Mucosa of gallbladder (tissue), 1 donor: ENCODE results near the gene ARSG. TPM values are rescaled to one million over a fixed set of nuclear protein-coding genes. Genes with fewer than 3 reads are reported as not detected.
"Not testable (repeated sequence)": the region's sequence is repeated elsewhere in the genome, so short reads cannot be mapped to it uniquely, and the experiment has no call there.

ENCODE experiments used
- DNase-seq: peaks from one replicate; pipeline ENCODE4 v3.0.0-alpha.2; 2020; ENCODE audit warnings: low spot score
- total RNA-seq: library from RNA; stranded (reverse); gene quantifications from one replicate; pipeline ENCODE4 v1.2.1, GENCODE V29; 2021
- donor health status: DM: no; HTN: no; CAD: no.

ARSG gene
- total RNA-seq, 1 donor from 2014 or later, result 2.0 TPM

DNA sequence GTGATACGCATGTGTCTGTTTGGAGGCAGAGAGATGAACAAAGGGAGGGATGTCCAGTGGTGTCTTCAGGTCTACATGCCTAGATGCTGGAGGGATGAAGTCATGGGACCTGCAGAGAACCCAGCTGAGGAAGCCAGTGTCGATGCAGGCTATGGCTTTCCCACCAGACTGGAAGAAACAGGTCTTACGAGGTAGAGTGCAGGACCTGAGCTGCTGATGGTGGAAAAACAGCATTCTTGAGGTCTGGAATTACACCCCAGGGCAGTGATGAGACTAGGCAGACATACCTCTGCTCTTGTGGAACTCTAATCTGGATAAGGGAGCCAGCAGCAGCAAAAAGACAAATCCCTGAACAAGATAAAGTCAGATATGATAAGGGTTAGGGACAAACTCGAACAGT lies 37.4 kb downstream of the ARSG start:
- DNase-seq, result no peak

DNA sequence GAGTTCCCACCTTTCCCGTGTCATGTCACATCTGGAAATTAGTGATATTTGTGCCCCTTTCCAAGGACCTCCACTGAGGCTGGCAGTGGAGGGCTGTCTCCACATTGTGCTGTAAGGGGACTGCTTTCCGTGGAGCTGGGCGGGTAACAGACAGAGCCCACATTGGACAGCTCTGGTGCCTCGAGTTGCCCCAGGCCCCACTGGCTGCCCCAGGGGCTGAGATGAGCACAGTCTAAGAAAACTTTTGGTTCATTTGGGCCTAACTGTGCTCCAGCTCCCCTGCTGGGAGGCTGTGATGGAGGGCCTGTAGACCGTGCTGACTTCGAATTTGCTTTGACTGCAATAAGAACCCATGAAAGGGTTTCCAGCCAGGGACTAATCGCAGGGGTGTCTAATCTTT lies 38.0 kb downstream of the ARSG start:
- no peak for DNase-seq

DNA sequence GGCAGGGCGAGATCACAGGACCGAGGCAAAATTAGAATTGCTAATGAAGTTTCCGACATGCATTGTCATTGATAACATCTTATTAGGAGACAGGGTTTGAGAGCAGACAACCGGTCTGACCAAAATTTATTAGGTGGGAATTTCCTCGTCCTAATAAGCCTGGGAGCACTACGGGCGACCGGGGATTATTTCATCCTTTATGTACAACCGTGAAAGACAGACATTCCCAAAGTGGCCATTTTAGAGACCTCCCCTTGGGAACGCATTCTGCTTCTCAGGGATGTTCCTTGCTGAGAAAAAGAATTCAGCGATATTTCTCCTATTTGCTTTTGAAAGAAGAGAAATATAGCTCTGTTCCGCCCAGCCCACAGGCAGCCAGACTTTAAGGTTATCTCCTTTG lies 40.6 kb downstream of the ARSG start:
- not testable (repeated sequence) for DNase-seq

DNA sequence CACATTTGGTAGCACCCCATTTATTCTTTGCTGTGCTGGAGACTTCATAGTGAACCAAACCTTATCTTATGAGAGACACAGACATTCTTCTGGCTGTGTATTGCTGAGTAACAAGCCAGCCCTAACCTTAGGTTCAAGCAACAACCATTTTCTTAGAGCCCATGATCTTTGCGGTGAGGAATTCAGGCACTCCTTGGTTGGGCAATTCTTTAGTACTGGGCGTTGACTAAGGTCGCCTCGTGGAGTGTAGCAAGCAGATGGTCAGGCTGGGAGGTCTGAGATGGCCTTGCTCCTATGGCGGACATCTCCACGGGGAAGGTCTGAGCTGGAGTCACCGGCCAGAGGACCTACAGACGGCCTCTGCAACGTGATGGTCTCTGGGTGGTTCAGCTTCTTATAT lies 43.1 kb downstream of the ARSG start:
- no peak for DNase-seq

DNA sequence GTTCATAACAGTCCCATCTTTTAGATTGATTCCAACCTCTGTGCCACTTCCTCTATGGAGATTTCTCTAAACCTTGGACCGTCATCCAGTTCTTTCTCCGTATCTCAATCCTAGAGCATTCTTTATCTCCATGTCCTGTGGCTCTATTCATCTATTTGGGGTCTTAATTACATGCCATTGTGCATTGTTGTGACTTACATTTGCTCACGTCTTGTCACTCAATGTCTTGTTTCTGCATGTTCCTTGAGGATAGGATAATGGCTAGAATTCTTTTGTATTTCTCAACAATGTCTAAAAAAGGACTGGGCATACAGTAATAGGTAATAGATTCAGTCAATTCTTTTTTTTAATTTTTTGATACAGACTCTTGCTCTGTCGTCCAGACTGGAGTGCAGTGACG lies 50.2 kb downstream of the ARSG start:
- DNase-seq, result no peak

DNA sequence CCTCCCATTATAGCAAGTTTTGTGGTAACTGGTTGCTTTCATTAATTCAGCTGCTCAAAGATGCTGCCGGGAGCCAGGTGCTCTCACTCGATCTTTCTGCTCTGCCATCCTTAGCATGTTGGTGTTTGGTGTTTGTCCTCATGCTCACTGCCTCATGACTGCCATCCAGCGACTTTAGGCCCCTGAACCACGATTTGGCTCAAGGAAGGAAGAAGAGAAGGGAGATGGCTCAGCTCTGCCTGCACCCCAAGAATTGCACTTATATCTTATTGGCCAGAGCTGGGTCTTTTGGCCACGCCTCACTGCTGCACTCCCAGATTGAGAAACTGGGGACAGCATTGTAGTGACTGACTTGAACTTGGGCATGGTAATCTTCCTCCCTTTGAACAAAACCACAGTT lies 52.7 kb downstream of the ARSG start:
- no peak for DNase-seq

DNA sequence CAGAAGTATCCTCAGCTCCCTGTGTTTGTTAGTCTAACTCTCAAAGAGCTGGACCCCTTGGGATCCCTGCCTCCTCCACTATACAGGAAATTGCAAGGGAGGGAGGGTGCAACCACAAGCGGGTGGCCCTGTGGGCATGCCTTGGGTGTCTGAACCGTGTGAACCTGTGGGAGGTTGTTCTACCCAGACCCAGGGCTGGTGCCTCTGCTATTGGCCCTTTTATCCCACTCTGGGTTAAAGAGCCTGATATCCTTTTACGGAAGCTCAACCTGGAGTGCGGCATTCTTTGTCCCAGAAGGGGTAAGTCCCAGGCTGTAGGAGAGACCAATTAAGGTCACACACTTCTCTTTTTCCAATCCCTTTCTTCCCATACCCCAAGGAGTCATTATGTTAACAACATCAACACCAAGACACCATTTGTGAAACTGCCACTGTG lies 53.4 kb downstream of the ARSG start:
- no peak for DNase-seq

DNA sequence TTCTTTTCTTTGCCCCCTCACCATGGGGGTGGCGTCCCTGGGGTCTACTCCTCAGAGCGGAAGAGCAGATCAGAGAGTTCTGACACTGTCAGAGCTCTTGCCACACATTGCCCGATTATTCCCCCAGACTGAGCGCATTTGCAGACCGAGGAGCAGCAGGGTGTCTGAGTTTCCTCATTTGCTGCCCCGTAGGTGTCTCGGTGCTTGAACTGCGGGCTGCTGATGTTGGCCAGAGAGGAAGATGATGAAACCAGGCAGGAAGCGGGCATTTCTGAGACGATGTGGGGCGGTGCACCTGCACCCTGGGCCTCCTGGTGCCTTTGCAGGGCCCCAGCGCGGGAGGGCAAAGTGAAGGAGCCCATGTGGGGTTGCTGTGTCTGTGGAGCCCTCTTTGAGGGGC lies 55.2 kb downstream of the ARSG start:
- peak; percentile 23 for DNase-seq

DNA sequence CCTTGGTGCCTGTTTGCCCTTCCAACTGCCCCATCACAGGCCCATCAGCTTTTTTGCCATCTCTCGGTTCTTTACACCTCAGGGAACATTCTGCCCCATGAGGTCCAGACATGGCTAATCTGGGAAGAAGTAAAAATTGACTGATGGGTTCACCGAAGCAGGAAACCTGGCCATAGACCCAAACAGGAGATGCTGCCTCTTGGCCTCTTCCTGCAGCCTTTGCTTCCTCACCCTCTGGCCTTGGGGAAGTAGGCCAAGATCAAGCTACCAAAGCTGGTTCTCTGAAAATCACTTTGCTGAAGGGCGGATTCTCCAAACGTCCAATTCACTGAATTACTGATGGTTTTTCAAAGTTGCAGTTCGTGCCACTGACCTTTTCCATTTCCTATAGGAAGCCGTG lies 56.1 kb downstream of the ARSG start:
- DNase-seq, result no peak

DNA sequence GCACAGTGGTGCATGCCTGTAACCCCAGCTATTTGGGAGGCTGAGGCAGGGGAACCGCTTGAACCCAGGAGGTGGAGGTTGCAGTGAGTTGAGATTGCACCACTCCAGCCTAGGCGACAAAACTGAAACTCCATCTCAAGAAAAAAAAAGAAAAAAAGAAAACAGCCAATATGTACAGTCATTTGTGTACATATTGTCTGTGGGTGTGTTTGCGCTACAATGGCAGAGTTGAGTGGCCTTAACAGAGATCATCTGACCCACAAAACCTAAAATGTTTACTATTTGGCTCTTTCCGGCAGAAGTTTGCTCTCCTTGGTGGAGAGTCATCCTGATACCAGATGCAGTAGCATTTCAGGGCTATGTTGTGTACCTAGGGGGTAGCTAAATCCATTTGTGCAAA lies 57.9 kb downstream of the ARSG start:
- DNase-seq, result no peak

DNA sequence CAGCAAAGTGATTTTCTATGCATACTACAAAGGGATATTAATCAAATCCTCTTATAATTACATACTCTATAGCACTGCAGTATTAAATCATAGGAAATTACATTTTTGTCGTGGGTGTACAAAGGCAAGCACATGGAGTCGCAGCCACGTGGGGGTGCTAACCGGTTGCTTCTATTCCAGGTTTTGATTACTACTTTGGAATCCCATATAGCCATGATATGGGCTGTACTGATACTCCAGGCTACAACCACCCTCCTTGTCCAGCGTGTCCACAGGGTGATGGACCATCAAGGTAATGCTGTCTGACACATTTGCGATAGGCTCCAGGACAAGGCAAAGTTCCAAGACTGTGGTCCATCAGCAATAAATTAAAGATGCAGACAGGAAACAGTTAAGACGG lies 60.1 kb downstream of the ARSG start:
- no peak for DNase-seq

DNA sequence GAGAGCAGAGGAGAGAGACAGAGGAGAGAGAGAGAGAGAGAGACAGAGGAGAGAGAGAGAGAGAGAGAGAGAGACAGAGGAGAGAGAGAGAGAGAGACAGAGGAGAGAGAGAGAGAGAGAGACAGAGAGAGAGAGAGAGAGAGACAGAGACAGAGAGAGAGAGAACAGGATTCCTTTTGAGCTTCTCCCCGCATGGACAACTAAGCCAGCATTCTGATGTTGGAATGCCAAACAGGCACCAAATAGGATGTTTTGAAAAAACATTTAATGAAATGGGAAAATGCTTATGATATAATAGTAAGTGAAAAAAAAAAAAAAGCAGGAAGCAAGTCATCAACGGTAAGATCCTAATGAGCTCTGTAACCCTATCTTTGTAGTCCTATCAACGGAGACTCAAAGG lies 60.7 kb downstream of the ARSG start:
- DNase-seq, result no peak

DNA sequence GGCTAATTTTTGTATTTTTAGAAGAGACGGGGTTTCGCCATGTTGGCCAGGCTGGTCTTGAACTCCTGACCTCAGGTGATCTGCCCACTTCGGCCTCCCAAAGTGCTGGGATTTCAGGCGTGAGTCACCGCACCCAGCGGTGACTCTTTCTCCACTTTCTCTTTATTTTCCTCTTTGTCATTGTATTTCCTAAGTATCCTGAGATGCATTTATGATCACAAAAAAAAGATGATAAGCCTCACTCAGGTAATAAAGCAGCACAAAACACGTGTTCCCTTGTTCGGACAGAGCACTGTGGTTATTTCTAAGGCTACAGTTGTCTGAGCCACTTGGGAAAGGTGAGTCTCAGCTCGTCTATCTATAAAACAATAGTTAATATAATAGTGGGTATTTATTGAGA lies 61.4 kb downstream of the ARSG start:
- DNase-seq, result not testable (repeated sequence)

DNA sequence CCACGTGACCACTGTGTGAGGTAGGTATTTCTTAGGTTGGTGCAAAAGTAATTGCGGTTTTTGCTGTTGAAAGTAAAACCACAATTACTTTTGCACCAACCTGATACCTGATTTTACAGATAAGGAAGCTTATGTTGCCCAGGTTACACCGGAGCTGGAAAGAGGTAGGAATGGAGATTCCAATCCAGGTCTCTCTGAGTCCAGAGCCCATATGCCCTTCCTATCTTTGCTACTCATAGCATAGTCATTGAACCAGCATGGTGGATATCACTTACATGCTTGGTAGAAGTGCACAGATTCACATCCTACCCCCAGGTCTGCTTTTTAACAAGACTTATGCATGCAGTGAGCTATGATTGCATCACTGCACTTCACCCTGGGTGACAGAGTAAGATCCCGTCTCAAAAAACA lies 61.8 kb downstream of the ARSG start:
- DNase-seq, result no peak

DNA sequence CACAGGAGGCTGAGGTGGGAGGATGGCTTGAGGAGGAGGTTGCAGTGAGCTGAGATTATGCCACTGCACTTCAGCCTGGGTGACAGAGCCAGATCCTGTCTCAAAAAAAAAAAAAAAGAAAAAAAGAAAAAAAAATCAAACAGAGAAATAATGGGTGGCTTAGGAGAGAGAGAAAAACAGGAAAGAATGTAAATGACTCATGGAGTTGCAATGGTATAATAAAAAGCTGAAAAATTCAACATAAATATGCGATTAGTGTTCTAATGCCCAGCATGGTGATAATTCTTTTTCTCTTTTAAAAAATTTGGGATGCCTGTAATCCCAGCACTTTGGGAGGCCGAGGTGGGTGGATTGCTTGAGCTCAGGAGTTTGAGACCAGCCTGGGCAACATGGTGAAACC lies 63.0 kb downstream of the ARSG start:
- not testable (repeated sequence) for DNase-seq

DNA sequence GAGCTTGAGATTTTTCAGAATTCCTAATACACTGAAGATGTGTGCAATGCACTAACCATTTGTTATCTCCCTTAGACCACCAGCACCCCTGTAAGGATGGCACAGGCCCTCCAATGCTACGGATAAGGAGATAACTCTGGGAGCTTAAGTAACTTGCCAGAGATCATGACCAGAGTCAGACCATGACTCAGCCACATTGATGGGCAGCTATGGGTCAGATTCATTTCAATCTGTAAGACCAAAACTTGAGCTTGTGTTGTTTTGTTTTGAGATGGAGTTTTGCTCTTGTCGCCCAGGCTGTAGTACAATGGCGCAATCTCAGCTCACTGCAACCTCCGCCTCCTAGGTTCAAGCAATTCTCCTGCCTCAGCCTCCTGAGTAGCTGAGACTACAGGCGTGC lies 63.8 kb downstream of the ARSG start:
- not testable (repeated sequence) for DNase-seq

DNA sequence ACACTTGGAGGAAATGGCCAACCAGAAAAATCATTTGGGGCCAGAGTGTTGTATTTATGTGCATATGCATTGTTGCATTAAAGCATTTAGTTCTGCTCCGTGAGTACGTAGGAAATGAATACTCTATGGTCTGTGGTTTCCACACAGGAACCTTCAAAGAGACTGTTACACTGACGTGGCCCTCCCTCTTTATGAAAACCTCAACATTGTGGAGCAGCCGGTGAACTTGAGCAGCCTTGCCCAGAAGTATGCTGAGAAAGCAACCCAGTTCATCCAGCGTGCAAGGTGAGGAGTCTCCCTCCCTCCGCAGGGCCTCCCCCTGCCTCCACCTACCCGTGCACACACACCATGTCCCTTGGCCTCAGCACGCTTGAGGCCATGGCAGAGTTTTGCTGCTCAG lies 65.2 kb downstream of the ARSG start:
- peak; percentile 13 for DNase-seq

DNA sequence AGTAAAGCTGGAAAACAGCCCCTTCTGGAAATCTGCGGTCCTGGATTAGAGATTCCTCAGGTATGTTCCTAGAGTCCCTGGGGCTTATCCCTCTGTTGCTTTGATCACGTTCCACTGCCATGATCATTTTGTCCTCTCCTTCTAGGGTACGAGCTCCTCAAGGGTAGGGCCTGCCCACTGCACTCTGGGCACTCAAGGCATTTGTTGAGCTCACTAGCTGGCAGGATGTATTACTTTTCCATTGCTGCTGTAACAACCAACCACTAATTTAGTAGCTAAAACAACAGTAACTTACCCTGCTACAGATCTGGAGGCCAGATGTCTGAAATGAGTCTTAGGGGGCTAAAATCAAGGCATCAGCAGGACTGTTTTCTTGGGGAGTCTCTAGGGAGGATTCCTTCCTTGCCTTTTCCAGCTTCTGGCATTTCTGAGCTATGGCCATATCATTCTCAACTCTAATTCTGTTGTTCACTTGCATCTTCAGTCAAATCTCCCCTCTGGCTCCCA lies 65.7 kb downstream of the ARSG start:
- no peak for DNase-seq

DNA sequence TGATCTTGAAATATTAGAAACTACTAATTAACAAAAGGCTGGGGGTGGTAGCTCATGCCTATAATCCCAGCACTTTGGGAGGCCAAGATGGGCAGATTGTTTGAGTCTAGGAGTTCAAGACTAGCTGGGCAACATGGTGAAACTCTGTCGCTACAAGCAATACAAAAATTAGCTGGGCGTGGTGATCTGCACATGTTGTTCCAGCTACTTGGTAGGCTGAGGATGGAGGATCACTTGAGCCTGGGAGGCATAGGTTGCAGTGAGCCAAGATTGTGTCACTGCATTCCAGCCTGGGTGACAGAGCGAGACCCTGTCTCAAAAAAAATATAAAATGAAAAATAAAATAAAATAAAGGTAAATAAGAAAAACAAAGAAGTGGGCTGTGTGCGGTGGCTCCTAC lies 66.6 kb downstream of the ARSG start:
- no peak for DNase-seq

DNA sequence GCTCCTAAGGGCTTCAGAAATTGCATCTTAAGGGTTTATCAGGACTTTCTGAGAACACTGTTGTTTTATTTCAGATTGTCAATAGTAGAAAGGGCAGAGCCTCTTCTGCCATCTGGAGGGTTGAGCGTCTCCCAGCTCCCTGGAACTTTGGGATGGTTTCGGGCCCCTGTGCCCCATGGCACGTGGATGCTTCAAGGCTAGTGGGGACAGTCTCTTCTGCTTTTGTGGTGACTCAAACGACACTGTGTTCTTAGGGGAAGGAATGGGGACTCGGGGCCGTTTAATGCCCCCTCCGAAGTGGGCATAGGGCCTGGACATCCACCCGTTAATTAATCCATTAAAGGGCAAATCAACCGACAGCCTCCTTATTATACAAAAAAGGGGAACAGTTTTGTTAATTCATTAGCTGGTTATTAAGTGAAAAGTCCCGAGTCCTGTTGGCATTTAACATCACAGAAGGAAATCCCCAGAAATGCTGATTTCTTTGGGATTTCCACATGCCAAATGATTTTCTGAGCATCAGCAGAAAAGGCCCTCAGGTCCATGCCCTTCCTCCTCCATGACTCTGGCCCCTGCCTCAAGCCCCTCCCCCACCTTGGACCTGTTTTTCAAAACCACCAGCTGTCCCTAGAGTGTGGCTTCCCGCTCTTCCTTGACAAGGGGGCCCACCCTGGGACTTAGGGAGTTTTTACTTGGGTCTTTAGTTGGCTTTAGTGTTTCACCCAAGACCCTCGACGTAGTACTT lies 68.7 kb downstream of the ARSG start:
- no peak for DNase-seq

DNA sequence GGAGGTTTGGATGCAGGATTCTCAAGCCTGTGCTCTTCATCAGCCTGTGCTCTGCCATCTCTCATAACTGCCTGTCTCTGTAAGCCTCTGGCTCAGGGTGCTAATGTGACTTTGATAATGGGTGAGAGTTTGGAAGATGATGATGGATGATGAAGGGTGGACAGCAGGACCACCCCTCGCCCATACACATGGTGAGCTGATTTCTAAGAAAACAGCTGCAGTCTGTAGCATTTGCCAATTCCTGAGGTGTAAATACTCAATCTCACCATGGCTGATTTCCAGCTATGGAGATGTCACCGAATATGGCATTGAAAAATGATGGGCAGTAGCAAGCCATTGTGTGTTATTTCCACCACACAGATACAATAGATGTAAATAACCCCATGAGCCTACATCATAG lies 74.2 kb downstream of the ARSG start:
- DNase-seq, result no peak

DNA sequence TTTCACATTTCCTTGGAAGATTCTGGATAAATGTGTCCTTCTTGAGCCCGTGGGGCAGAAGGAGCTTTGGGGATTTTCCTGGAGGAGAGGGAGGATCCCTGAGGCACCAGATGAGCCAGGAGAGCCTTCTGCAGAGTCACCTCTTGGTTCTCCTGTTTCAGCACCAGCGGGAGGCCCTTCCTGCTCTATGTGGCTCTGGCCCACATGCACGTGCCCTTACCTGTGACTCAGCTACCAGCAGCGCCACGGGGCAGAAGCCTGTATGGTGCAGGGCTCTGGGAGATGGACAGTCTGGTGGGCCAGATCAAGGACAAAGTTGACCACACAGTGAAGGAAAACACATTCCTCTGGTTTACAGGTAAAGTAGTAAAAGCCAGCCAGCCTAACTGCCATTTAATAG lies 77.1 kb downstream of the ARSG start:
- no peak for DNase-seq

DNA sequence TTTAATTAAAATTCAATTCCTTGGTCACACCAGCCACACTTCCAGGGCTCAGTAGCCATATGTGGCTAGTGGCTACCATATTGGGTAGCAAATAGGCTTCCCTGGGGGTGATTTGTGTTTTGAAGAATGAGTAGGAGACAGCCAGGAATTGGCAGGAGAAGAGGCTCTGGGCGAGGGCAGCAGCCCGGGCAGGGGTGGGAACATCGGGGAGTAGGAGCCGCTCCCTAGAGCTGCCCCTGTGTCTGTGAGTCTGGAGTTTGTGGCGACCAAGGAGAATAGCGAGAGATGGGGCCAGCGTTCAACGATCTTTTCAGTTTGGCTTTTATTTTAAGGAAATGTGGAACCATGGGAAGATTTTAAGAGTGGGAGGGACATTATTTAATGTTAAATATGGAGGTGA lies 84.3 kb downstream of the ARSG start:
- DNase-seq, result no peak

DNA sequence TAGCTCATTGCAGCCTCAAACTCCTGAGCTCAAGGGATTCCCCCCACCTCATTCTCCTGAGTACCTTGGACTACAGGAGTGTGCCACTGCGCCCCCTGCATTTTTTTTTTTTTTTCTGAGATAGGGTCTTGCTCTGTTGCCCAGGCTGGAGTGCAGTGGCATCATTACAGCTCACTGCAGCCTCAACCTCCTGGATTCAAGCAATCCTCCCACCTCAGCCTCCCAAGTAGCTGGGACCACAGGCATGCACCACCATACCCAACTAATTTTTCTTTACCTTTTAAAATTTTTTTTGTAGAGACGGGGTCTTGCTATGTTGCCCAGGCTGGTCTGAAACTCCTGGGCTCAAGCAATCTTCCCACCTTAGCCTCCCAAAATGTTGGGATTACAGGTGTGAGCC lies 84.9 kb downstream of the ARSG start:
- DNase-seq, result not testable (repeated sequence)
